Gastrocnemius medialis (tissue), 4 donors: ENCODE data around the gene C4BPA.

Experiments used
- CTCF ChIP-seq, 5 experiments: fragments of 450-650 bp in 3 of 5; fragments of 200-600 bp in 2 of 5; sonication (generic) in 2 of 5; IDR thresholded peaks in 4 of 5; conservative IDR thresholded peaks in 1 of 5; 1 replicate in 4 of 5; 2 replicates in 1 of 5; pipeline ENCODE4 v1.5.1; 2016 to 2019; ENCODE audit warnings: antibody characterized with exemption in 5 of 5, mild to moderate bottlenecking in 3 of 5, moderate library complexity in 3 of 5
- POLR2A ChIP-seq, 2 donors: fragments of 450-650 bp; IDR thresholded peaks; one replicate each; pipeline ENCODE4 v1.6.1; 2017; ENCODE audit warnings: antibody characterized with exemption in 2 of 2, mild to moderate bottlenecking in 2 of 2, moderate library complexity in 2 of 2

- TF ChIP-seq CTCF (IDR thresholded peaks at IDR 0.05 in 4 of 5, conservative IDR thresholded peaks at IDR 0.05 in 1 of 5) (no peak), POLR2A (IDR thresholded peaks at IDR 0.05) (no peak)
These were observed 49.5 kb upstream of the C4BPA start for GRCh38 chr1:207054491-207054890.
